GM23338 (cell line): ENCODE results near the gene PCP4L1. TPM values are rescaled to one million over a fixed set of nuclear protein-coding genes. Genes with fewer than 3 reads are reported as not detected.

ENCODE experiments used
- ETS1 ChIP-seq: IDR thresholded peaks from 2 replicates; pipeline ENCODE4 v1.6.1; 2016; ENCODE audit warnings: antibody characterized with exemption
- EZH2 ChIP-seq: fragments of 200-600 bp; sonication (generic); IDR thresholded peaks from one replicate; pipeline ENCODE4 v1.8.0; 2017; ENCODE audit warnings: antibody characterized with exemption, mild to moderate bottlenecking, low read depth; ENCODE audit not compliant: unreplicated experiment
- REST ChIP-seq: IDR thresholded peaks from one replicate; pipeline ENCODE4 v1.6.1; 2018; ENCODE audit warnings: antibody characterized with exemption; ENCODE audit not compliant: unreplicated experiment
- STAT1 ChIP-seq: IDR thresholded peaks from one replicate; pipeline ENCODE4 v1.6.1; 2016; ENCODE audit warnings: antibody characterized with exemption; ENCODE audit not compliant: unreplicated experiment
- ZNF462 ChIP-seq: fragments of 250-450 bp; sonication (Bioruptor Pico); IDR thresholded peaks from 2 replicates; pipeline ENCODE4 v1.5.0; 2020; ENCODE audit warnings: mild to moderate bottlenecking, moderate library complexity
- polyA plus RNA-seq: library from polyadenylated mRNA; unstranded; fragments of >200 nt; fragmentation: Nextera tagmentation; extraction: Ambion mirVana; gene quantifications from 2 replicates; pipeline ENCODE4 v1.2.1, GENCODE V29; 2016
- total RNA-seq: library from RNA; depleted of rRNA; stranded (reverse); fragments of >200 nt; shearing (Covaris generic); gene quantifications from 2 replicates; pipeline ENCODE4 v1.2.3, GENCODE V29; 2014

The PCP4L1 gene
- total and polyA plus RNA-seq, 2 experiments from 2014 or later: 1.4 to 1.7 TPM

GRCh38 chr1:161260376-161261260 lies 2.1 kb downstream of the PCP4L1 start (continued):
- TF ChIP-seq ZNF462 (CRISPR knock-in tag) (no peak), ETS1 (no peak), EZH2 (no peak), STAT1 (no peak), REST (no peak)
